Activated T-helper 9 cell treated with anti-CD3 and anti-CD28 coated beads, Interleukin-2, amount 50 U/mL, for 16 hours (primary cell): ENCODE data around the gene TMOD2.
A peak's percentile ranks its signal among the peaks of the same experiment; 100 is the strongest.

ENCODE experiments used
- DNase-seq: peaks from one replicate; pipeline ENCODE4 v3.0.0-alpha.2; 2020; ENCODE audit warnings: low read depth

The TMOD2 gene

GRCh38 chr15:51818150-51818549, 66.8 kb downstream of the TMOD2 start:
- DNase-seq, result no peak

- no peak for DNase-seq
Measured at GRCh38 chr15:51825698-51826097, 74.3 kb downstream of the TMOD2 start.

DNA sequence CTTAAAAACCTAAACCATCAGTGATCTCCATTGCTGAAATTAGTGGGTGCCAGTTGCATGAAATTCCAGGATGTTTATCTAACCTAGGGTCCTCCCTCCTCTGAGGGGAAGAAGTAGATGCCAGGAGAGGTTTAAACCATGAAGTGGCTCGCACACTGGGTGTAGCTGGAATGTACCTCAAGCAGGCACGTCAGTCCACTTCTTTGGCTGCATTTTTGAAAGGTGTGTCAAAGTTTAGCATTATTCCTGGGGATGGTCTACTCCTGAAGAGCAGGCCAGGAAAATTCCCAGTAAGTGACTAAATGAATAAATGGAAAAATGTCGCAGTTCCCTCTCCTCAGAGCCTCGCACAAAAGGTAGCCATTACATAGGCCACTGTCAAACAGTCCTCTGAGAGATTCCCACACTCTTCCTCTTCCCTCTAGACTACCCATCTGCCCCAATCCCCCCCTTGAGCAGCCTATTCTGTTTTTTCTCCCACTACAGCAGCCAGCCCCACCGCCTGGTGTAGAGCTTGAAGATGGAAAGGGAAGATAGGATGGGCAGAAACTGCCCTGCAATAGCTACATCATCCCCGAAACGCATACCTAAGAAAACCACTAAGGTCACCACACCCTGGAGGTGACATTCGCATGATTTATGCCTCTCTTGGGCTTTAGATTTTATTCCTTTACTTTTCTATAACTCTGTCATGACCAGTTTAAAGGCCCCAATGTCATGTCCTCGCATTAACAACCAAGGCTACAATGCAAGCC, 77.4 kb downstream of the TMOD2 start:
- no peak for DNase-seq

- DNase-seq, result peak; percentile 88
Measured at GRCh38 chr15:51829376-51830275, 78.2 kb downstream of the TMOD2 start, which contains the start of gene TMOD3. TSS of gene TMOD3 (plus strand) at chr15:51829653. CDS start at chr15:51862885, 33,232 bp downstream.

DNA sequence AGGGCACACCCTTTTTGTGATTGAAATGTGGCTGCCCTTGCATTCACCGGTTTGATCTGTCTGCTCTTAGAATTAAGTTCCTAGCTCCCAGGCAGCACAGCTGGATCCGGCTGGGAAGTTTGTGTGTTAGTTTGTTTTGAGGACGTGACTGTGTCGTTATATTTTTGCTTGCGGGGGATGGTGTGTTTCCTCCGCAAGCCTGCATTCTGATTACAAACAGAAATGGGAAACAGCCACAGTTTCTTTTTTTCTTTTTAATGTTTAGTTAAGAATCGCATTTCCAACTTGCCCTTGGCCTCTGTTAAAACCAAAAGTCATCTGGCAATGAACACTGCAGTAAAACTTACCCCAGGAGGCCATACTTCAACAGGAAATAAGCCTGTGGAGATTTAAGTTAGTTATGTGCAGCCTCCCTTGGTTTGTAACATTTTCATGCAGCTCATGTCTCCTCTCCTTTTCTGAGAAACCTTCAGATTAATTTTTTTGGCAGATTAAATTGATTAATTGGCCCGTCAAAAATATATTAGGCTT, 78.9 kb downstream of the TMOD2 start:
- DNase-seq, result no peak

GRCh38 chr15:51833772-51834171, 82.4 kb downstream of the TMOD2 start:
- no peak for DNase-seq

GRCh38 chr15:51837792-51838251, 86.4 kb downstream of the TMOD2 start:
- DNase-seq, result no peak

- DNase-seq, result no peak
Measured at GRCh38 chr15:51838270-51838669, 86.9 kb downstream of the TMOD2 start.

DNA sequence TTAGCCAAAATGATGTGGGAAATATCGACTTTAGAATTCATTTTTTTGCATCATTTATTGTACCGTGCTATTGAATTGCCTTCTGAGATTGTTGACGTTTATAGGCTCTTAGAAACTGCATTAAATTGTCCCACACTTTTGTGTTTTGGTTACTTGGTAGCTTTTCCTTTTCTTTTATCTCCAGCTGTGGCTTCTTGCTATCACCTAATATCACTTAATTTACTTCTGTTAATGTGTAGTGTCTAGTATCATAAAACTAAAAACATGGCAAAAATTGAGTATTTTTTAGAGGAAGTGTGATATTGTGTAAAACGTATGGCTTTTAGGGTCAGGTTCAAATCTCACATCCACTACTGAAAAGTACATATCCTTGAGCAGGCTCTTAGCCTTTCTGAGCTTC, 89.3 kb downstream of the TMOD2 start:
- no peak for DNase-seq

DNA sequence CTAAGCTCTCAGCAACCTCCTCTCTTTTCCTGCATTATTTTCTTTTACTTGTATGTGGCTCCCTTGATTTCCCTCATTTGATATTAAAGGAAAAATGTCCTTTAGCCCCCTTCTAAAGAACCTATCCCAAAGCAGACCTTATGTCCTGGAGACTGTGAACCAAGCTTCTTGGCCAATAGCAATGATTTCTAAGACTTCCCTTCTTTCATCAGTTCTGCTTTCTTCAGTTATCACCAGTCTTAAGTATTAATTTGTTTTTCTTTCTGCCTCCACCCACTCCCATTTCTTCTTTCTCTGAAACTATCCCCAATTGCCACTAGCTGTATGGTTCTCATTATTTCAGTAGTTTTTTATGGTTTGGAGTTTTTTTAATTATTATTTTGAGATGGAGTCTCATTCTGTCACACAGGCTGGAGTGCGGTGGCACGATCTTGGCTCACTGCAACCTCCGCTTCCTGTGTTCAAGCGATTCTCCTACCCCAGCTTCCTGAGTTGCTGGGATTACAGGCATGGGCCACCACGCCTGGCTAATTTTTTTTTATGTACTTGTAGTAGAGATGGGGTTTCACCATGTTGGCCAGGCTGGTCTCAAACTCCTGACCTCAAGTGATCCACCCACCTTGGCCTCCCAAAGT, 90.1 kb downstream of the TMOD2 start:
- DNase-seq, result no peak

- DNase-seq, result no peak
Measured at GRCh38 chr15:51842265-51842664, 90.9 kb downstream of the TMOD2 start.

- no peak for DNase-seq
Measured at GRCh38 chr15:51842852-51843737, 91.7 kb downstream of the TMOD2 start.

GRCh38 chr15:51844747-51845426, 93.5 kb downstream of the TMOD2 start:
- DNase-seq, result no peak

- DNase-seq, result no peak
Measured at GRCh38 chr15:51846066-51846462, 94.7 kb downstream of the TMOD2 start.

DNA sequence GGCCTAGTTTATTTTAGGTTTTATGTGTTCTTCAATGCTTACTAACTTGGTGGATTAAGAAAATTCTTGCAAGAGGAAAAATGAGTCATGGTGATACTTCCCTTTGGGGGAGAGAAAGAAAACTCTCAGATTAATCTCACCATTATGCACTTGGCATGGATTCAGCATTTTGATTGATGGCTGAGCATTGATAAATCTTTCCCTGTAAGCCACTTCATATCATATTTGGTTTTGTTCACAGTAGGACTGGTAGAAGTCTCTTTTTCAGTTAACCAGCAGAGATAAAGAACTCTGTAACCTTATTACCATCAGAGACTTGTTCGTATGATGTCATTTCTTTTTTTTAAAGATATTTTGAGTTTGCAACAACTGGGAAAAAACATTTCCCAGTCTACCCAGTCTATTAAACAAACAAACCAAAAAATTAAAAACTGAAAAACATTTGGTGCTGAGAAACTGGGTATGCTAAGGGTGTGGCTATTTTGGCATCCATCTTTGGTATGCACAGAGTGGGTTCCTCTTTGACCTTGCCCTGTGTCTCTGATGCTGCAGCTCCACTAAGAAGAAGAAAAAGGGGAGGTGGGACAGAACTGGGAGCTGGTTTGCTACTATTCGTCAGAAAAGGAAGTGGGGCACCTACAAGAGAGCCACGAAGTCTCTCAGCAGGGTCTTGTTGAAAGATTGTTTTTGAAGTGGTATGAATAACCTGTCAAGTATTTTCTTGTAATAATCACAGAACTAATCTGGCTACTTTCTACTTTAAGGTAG, 95.2 kb downstream of the TMOD2 start:
- no peak for DNase-seq

- no peak for DNase-seq
Measured at GRCh38 chr15:51848811-51849210, 97.4 kb downstream of the TMOD2 start.

DNA sequence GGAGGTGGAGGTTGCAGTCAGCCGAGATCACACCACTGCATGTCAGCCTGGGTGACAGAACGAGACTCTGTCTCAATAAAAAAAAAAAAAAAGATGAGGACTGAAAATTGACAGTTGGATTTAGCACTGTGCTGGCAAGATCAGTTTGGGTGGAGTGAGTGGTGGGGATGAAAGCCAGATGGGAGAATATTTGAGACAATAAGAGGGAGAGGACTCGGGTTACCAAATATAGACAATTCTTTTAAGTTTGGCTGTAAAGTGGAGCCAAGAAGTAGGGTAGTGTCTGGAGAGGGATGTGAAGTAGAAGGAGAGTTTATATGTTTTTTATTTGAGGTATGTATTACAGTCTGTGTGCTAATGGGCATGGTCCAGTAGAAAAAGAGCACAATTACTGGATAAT, 98.5 kb downstream of the TMOD2 start:
- DNase-seq, result no peak

DNA sequence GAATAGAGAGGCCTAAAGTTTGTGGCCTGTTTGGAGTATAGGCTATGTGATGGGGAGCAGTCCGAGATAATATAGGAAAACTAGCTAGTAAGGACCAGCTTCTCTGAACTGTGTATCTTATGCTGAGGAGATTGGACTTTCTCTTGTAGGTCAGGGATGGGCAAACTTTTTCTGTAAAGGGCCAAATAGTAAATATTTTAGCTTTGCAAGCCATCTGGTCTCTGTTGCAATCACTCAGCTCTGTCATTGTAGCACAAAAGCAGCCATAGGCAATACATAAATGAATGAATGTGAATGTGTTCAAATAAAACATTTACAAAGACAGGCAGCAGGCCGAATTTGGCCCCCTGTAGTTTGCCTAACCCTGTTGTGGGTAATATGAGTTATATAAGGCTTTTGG, 102.6 kb downstream of the TMOD2 start:
- no peak for DNase-seq

DNA sequence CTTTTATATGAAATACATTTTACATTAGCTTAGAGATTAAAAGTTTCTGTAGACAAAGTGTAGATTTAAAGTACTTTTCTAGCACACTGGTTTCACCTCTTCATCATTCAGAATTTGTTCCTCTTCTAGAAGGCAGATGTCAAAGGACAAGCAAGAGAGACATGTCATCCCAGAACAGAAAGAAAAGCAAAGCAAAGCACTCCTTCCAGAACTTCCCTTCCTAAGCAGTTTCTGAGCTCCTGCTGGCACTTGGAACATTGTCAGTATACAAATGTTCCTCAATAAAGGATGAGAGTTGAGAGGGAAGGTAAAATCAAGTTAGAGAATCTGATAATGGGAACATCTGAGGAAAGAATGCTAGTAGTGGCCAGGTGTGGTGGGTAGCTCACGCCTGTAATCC, 104.2 kb downstream of the TMOD2 start:
- no peak for DNase-seq
